ENCODE results near the gene CCDC178.

Gene CCDC178

DNA sequence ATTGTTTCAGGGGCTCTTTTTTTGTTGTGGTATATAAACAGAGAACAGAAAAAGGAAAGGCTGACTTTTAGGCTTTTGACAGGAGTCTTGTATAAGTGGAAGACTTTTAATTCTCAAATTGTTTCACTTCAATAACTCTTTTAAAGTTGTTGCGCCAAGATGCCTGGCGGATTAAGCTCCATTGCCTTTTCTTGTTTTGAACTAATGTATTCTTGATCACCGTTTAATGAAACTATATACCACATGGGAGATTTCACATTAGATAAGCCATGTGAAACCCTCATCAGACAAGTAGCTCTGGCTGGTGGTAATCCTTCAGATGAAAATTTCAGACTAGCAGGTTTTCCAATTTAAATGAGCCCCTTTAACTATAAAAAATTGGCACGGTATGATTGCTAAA lies 257.4 kb downstream of the CCDC178 start:
- TF ChIP-seq TAF1 (IDR thresholded peaks at IDR 0.05; ENCODE audit: borderline replicate concordance, insufficient read depth, low read length), result no peak
- TF ChIP-seq, protein P1, sequence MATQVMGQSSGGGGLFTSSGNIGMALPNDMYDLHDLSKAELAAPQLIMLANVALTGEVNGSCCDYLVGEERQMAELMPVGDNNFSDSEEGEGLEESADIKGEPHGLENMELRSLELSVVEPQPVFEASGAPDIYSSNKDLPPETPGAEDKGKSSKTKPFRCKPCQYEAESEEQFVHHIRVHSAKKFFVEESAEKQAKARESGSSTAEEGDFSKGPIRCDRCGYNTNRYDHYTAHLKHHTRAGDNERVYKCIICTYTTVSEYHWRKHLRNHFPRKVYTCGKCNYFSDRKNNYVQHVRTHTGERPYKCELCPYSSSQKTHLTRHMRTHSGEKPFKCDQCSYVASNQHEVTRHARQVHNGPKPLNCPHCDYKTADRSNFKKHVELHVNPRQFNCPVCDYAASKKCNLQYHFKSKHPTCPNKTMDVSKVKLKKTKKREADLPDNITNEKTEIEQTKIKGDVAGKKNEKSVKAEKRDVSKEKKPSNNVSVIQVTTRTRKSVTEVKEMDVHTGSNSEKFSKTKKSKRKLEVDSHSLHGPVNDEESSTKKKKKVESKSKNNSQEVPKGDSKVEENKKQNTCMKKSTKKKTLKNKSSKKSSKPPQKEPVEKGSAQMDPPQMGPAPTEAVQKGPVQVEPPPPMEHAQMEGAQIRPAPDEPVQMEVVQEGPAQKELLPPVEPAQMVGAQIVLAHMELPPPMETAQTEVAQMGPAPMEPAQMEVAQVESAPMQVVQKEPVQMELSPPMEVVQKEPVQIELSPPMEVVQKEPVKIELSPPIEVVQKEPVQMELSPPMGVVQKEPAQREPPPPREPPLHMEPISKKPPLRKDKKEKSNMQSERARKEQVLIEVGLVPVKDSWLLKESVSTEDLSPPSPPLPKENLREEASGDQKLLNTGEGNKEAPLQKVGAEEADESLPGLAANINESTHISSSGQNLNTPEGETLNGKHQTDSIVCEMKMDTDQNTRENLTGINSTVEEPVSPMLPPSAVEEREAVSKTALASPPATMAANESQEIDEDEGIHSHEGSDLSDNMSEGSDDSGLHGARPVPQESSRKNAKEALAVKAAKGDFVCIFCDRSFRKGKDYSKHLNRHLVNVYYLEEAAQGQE (IDR thresholded peaks at IDR 0.05; ENCODE audit: insufficient read depth in 1 of 2, low read depth in 2 of 2, low read length in 2 of 2), result no peak
- TF ChIP-seq FOXP2 (optimal IDR thresholded peaks at IDR 0.05; ENCODE audit: borderline replicate concordance, extremely low read depth, extremely low read length, insufficient read depth), result no peak
- no peak for TF ChIP-seq POLR2AphosphoS5 (IDR thresholded peaks at IDR 0.05; ENCODE audit: low read depth, low read length)
- TF ChIP-seq SIN3A (IDR thresholded peaks at IDR 0.05; ENCODE audit: borderline replicate concordance, insufficient read depth, low read length), result no peak

DNA sequence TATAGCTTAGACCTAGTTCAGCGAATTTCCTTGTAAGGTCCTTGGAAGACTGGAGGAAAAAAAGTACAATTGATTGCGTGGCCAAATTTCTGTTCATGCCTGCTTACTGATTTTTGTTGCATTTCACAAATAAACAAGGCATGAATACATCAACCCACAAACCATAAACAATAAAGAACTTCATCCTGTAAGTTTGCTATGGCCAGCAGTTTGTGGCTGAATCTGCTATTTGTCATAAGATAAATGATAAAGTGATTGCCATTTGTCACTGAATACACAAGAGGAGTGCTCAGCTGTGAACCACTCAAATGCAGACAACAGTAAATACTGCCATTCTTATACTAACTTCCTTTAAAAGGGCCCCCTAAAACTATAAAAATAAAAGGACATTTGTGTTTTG lies 259.5 kb downstream of the CCDC178 start:
- TF ChIP-seq, protein P1 (IDR thresholded peaks at IDR 0.05; ENCODE audit: insufficient read depth in 1 of 2, low read depth in 2 of 2, low read length in 2 of 2), result no peak
- no peak for TF ChIP-seq POLR2AphosphoS5 (IDR thresholded peaks at IDR 0.05; ENCODE audit: low read depth, low read length)
- no peak for TF ChIP-seq SIN3A (IDR thresholded peaks at IDR 0.05; ENCODE audit: borderline replicate concordance, insufficient read depth, low read length)
- no peak for TF ChIP-seq TAF1 (IDR thresholded peaks at IDR 0.05; ENCODE audit: borderline replicate concordance, insufficient read depth, low read length)
- no peak for TF ChIP-seq FOXP2 (optimal IDR thresholded peaks at IDR 0.05; ENCODE audit: borderline replicate concordance, extremely low read depth, extremely low read length, insufficient read depth)

DNA sequence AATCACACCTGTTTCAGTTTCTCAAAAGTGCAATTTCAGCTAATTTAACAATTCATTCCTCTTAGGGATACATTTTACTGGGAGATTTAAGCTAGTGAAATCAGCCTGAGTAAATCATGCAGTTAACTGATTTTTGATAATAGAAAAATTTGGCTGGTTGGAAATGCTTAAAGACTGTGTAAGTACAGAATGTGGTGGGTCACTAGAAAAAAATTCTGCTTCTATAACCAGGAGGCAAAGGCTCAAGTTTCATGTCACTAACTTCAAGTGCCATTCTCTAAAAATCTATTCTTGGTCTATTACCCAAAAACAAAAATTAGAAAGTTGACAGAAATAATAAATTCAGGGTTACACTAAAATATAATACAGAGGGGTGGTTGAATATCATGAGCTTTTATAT lies 271.3 kb downstream of the CCDC178 start:
- TF ChIP-seq, protein P1 (IDR thresholded peaks at IDR 0.05; ENCODE audit: insufficient read depth in 1 of 2, low read depth in 2 of 2, low read length in 2 of 2), result no peak
- TF ChIP-seq SIN3A (IDR thresholded peaks at IDR 0.05; ENCODE audit: borderline replicate concordance, insufficient read depth, low read length) (no peak), TAF1 (IDR thresholded peaks at IDR 0.05; ENCODE audit: borderline replicate concordance, insufficient read depth, low read length) (no peak), POLR2AphosphoS5 (IDR thresholded peaks at IDR 0.05; ENCODE audit: low read depth, low read length) (no peak), FOXP2 (optimal IDR thresholded peaks at IDR 0.05; ENCODE audit: borderline replicate concordance, extremely low read depth, extremely low read length, insufficient read depth) (no peak)

DNA sequence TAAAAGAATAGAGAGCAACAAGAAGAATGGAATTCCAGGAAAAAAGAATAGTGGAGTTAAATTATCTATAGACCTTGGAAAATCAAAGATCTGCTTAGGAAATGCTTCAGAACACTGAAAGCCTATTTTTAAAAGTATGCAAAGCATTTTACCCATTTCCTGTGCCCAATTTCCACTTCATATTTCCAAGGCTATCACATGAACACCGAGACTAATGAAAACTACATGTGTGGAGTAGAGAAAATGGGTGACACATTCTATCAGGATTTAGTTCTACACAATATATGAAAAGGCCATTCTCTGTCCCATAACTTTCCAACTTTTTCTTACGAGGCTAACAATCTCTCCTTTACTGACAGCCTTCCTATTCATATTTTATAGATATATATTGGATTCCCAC lies 279.4 kb downstream of the CCDC178 start:
- TF ChIP-seq, protein P1 (IDR thresholded peaks at IDR 0.05; ENCODE audit: insufficient read depth in 1 of 2, low read depth in 2 of 2, low read length in 2 of 2), result no peak
- TF ChIP-seq TAF1 (IDR thresholded peaks at IDR 0.05; ENCODE audit: borderline replicate concordance, insufficient read depth, low read length) (no peak), SIN3A (IDR thresholded peaks at IDR 0.05; ENCODE audit: borderline replicate concordance, insufficient read depth, low read length) (no peak), FOXP2 (optimal IDR thresholded peaks at IDR 0.05; ENCODE audit: borderline replicate concordance, extremely low read depth, extremely low read length, insufficient read depth) (no peak), POLR2AphosphoS5 (IDR thresholded peaks at IDR 0.05; ENCODE audit: low read depth, low read length) (no peak)

DNA sequence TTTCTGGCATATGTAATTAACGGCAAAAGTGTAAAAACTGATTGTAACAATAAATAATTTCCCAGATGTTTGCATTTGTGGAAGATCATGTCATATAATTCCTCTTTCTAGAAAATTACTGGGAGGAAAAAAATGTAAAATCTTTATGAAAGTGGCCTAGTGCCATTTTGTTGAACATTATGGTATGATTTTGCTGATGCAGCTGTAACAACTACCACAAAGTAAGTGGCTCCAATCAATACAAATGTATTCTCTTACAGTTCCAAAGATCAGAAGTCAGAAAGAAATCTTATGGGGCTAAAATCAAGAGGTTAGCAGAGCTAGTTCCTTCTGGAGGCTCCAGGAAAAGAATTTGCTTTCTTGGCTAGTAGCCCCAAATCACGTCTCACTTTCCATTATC lies 281.4 kb downstream of the CCDC178 start:
- TF ChIP-seq POLR2AphosphoS5 (IDR thresholded peaks at IDR 0.05; ENCODE audit: low read depth, low read length) (no peak), FOXP2 (optimal IDR thresholded peaks at IDR 0.05; ENCODE audit: borderline replicate concordance, extremely low read depth, extremely low read length, insufficient read depth) (no peak), SIN3A (IDR thresholded peaks at IDR 0.05; ENCODE audit: borderline replicate concordance, insufficient read depth, low read length) (no peak), TAF1 (IDR thresholded peaks at IDR 0.05; ENCODE audit: borderline replicate concordance, insufficient read depth, low read length) (no peak)
- TF ChIP-seq, protein P1 (IDR thresholded peaks at IDR 0.05; ENCODE audit: insufficient read depth in 1 of 2, low read depth in 2 of 2, low read length in 2 of 2), result no peak
